GM12878 (cell line): ENCODE data around the gene TAF11L2. TPM values are rescaled to one million over a fixed set of nuclear protein-coding genes. Genes with fewer than 3 reads are reported as not detected.

ENCODE experiments used
- ATAC-seq: fragments of 200-7000 bp; cut with Tn5 transposase; 3 replicates; pipeline ENCODE4 v1.9.1; 2020; ENCODE audit warnings: mild to moderate bottlenecking, moderate library complexity
- BruUV-seq: library from RNA; stranded (reverse); fragments of 400-500 nt; replicated peaks from 2 replicates; lab custom pipeline; 2021; lab: Mats Ljungman, UMichigan
- CTCF ChIA-PET: fragments of 300-600 bp; sonication (Branson Sonifier 250); formaldehyde crosslinking; extraction: SDS; loops from one replicate; lab custom pipeline; 2021; ENCODE audit warnings: inconsistent platforms; lab: Yijun Ruan, JAX
- POLR2A ChIA-PET: fragments of 350-600 bp; formaldehyde crosslinking; extraction: SDS; loops from one replicate; lab custom pipeline; 2021; ENCODE audit warnings: inconsistent platforms; lab: Charles Lee
- RAD21 ChIA-PET: fragments of 300-600 bp; sonication (Branson Sonifier 250); formaldehyde crosslinking; loops from one replicate; lab custom pipeline; 2023; ENCODE audit warnings: antibody characterized with exemption; ENCODE audit not compliant: unreplicated experiment; lab: Charles Lee
- SMC1A ChIA-PET: fragments of 300-600 bp; sonication (Branson Sonifier 250); formaldehyde crosslinking; loops from one replicate; lab custom pipeline; 2023; ENCODE audit not compliant: unreplicated experiment, uncharacterized antibody; lab: Charles Lee
- DNase-seq: peaks from one replicate; pipeline ENCODE4 v3.0.0-alpha.2; 2011; ENCODE audit warnings: low read depth, low spot score
- FAIRE-seq: peaks from 3 replicates; lab custom pipeline; 2011; peaks lifted over from hg19 to GRCh38; lab: Jason Lieb, UNC
- H2AFZ ChIP-seq: 2 replicates; pipeline ENCODE4 v1.6.0; 2011; ENCODE audit warnings: low read depth, low read length, control low read depth; ENCODE audit not compliant: control insufficient read depth
- H3K27ac ChIP-seq: 2 replicates; pipeline ENCODE4 v1.5.1; 2011; ENCODE audit warnings: control low read depth; ENCODE audit not compliant: control insufficient read depth, insufficient read depth
- H3K27me3 ChIP-seq, 2 experiments: replicated peaks in 1 of 2; 2 replicates each; pipeline versions ENCODE4 v1.6.0 to v1.6.1; 2011; ENCODE audit warnings: low read length in 1 of 2; ENCODE audit not compliant: control insufficient read depth in 2 of 2, insufficient read depth in 2 of 2
- H3K36me3 ChIP-seq, 2 experiments: 2 replicates each; pipeline ENCODE4 v1.5.1; 2011; ENCODE audit warnings: low read length in 1 of 2; ENCODE audit not compliant: control insufficient read depth in 2 of 2, insufficient read depth in 2 of 2
- H3K4me1 ChIP-seq: 2 replicates; pipeline ENCODE4 v1.6.1; 2011; ENCODE audit warnings: mild to moderate bottlenecking, low read length, moderate library complexity, mixed read lengths; ENCODE audit not compliant: control insufficient read depth, insufficient read depth
- H3K4me2 ChIP-seq: 2 replicates; pipeline ENCODE4 v1.6.0; 2011; ENCODE audit warnings: control low read depth; ENCODE audit not compliant: control insufficient read depth, insufficient read depth
- H3K4me3 ChIP-seq: fragments of 200-600 bp; sonication (generic); 2 replicates; pipeline ENCODE4 v1.5.1; 2016
- H3K79me2 ChIP-seq: 2 replicates; pipeline ENCODE4 v1.6.0; 2011; ENCODE audit warnings: low read length; ENCODE audit not compliant: control insufficient read depth, insufficient read depth
- H3K9ac ChIP-seq: 2 replicates; pipeline ENCODE4 v1.8.0; 2011; ENCODE audit warnings: low read length, control low read depth, mixed read lengths; ENCODE audit not compliant: control insufficient read depth, insufficient read depth
- H3K9me3 ChIP-seq: replicated peaks from 3 replicates; pipeline ENCODE4 v1.5.1; 2011; ENCODE audit warnings: mild to moderate bottlenecking, low read length; ENCODE audit not compliant: control insufficient read depth, insufficient read depth
- H4K20me1 ChIP-seq: 2 replicates; pipeline ENCODE4 v1.6.0; 2011; ENCODE audit not compliant: control insufficient read depth, insufficient read depth
- ASH2L ChIP-seq: fragments of 300-600, 200-600 bp; sonication (generic); IDR thresholded peaks from 2 replicates; pipeline ENCODE4 v1.6.1; 2017; ENCODE audit warnings: low read depth, mild to moderate bottlenecking, borderline replicate concordance
- BCL11A ChIP-seq: IDR thresholded peaks from 2 replicates; pipeline ENCODE4 v1.6.1; 2011; ENCODE audit warnings: low read depth, low read length
- BRCA1 ChIP-seq: IDR thresholded peaks from 2 replicates; pipeline ENCODE4 v1.6.1; 2011; ENCODE audit warnings: low read depth, low read length, improper control_type of control experiment
- CEBPB ChIP-seq, 2 experiments: fragments of 150-350 bp in 1 of 2; IDR thresholded peaks; 2 replicates each; pipeline ENCODE4 v1.6.1; 2012 to 2014; ENCODE audit warnings: low read depth in 2 of 2, low read length in 2 of 2, borderline replicate concordance in 1 of 2, inconsistent platforms in 1 of 2
- E2F4 ChIP-seq: IDR thresholded peaks from 2 replicates; pipeline ENCODE4 v1.6.1; 2012; ENCODE audit warnings: low read depth, low read length, improper control_type of control experiment
- HDGF ChIP-seq: fragments of 450-650 bp; IDR thresholded peaks from 2 replicates; pipeline ENCODE4 v1.6.1; 2016; ENCODE audit warnings: antibody characterized with exemption
- HSF1 ChIP-seq: fragments of 150-350 bp; IDR thresholded peaks from 2 replicates; pipeline ENCODE4 v1.6.1; 2014; ENCODE audit warnings: mild to moderate bottlenecking, low read depth, low read length
- IKZF2 ChIP-seq, 2 experiments: fragments of 450-650 bp; IDR thresholded peaks; 2 replicates each; pipeline ENCODE4 v1.6.1; 2017; ENCODE audit warnings: mild to moderate bottlenecking in 2 of 2, moderate library complexity in 2 of 2
- JUND ChIP-seq: IDR thresholded peaks from 2 replicates; pipeline ENCODE4 v1.6.1; 2012; ENCODE audit warnings: low read depth, mild to moderate bottlenecking, low read length, improper control_type of control experiment, moderate library complexity
- NFIC ChIP-seq: IDR thresholded peaks from 2 replicates; pipeline ENCODE4 v1.6.1; 2012; ENCODE audit warnings: low read depth, mild to moderate bottlenecking, inconsistent platforms, low read length, moderate library complexity
- NFYB ChIP-seq: IDR thresholded peaks from 2 replicates; pipeline ENCODE4 v1.6.1; 2011; ENCODE audit warnings: low read depth, mild to moderate bottlenecking, low read length, improper control_type of control experiment, moderate library complexity; ENCODE audit not compliant: insufficient read depth
- POLR2AphosphoS2 ChIP-seq: IDR thresholded peaks from 2 replicates; pipeline ENCODE4 v1.6.1; 2011; ENCODE audit warnings: low read depth, mild to moderate bottlenecking, low read length, improper control_type of control experiment, moderate library complexity
- SMARCA5 ChIP-seq: fragments of 450-650 bp; IDR thresholded peaks from 2 replicates; pipeline ENCODE4 v1.6.1; 2017; ENCODE audit warnings: mild to moderate bottlenecking
- SMC3 ChIP-seq: IDR thresholded peaks from 2 replicates; pipeline ENCODE4 v1.6.1; 2011; ENCODE audit warnings: low read length, improper control_type of control experiment, borderline replicate concordance
- SPI1 ChIP-seq: IDR thresholded peaks from 2 replicates; pipeline ENCODE4 v1.6.1; 2011; ENCODE audit warnings: low read depth, mild to moderate bottlenecking, low read length, moderate library complexity, borderline replicate concordance; ENCODE audit not compliant: insufficient read depth
- STAT1 ChIP-seq: fragments of 450-650 bp; conservative IDR thresholded peaks from 2 replicates; pipeline ENCODE4 v1.6.1; 2014; ENCODE audit warnings: antibody characterized with exemption, mild to moderate bottlenecking
- TCF12 ChIP-seq: IDR thresholded peaks from 2 replicates; pipeline ENCODE4 v1.6.1; 2011; ENCODE audit warnings: low read depth, mild to moderate bottlenecking, low read length
- TCF3 ChIP-seq: IDR thresholded peaks from 2 replicates; pipeline ENCODE4 v1.6.1; 2012; ENCODE audit warnings: low read depth, mild to moderate bottlenecking, low read length, borderline replicate concordance; ENCODE audit not compliant: insufficient read depth
- YBX1 ChIP-seq: fragments of 450-650 bp; IDR thresholded peaks from 2 replicates; pipeline ENCODE4 v1.6.1; 2016; ENCODE audit warnings: antibody characterized with exemption
- WGBS: methylation state at CpG from one replicate; pipeline ENCODE4 v1.1.6; 2016; ENCODE audit warnings: low lambda C conversion rate; ENCODE audit not compliant: insufficient replicate concordance, insufficient coverage; ENCODE audit errors: missing lambda C conversion rate; 5-methylcytosine and 5-hydroxymethylcytosine counted together
- in situ Hi-C: fragments of 300-500 bp; cut with MboI; formaldehyde crosslinking; loops from 9 replicates; pipeline ENCODE4 v1.14.3; 2018; ENCODE audit warnings: mixed read lengths
- intact Hi-C: fragments of 100-400 bp; cut with micrococcal nuclease; formaldehyde crosslinking; loops from one replicate; pipeline ENCODE4 v1.14.2; 2022; ENCODE audit not compliant: unreplicated experiment
- polyA plus RNA-seq, 11 experiments: library from polyadenylated mRNA; depleted of rRNA in 4 of 11; unstranded in 6 of 11; stranded (reverse) in 5 of 11; fragments of >200 nt; fragmentation: Nextera tagmentation in 4 of 11; fragmentation: Illumina TruSeq in 1 of 11; extraction: Ambion mirVana in 4 of 11; extraction: Trizol in 1 of 11; gene quantifications; 1 replicate in 1 of 11; 2 replicates in 10 of 11; pipeline versions ENCODE4 v1.2.1 to v1.2.3, GENCODE V29; 2011 to 2016; ENCODE audit warnings: inconsistent platforms in 2 of 11, missing spikeins in 2 of 11, low read depth in 1 of 11
- total RNA-seq, 4 experiments: library from RNA; depleted of rRNA in 3 of 4; stranded (reverse); fragments of >200 nt in 3 of 4; fragmentation: Illumina TruSeq in 1 of 4; extraction: Trizol in 1 of 4; gene quantifications; 2 replicates each; pipeline versions ENCODE4 v1.2.1 to v1.2.3, GENCODE V29; 2013 to 2021

TAF11L2 gene
- total and polyA plus RNA-seq, 10 of the 15 experiments (the other 5 are each of a cell fraction or from before 2014, with no cell fraction given), result not detected

GRCh38 chr5:17463653-17464052 is 34.4 kb upstream of the TAF11L2 start:
- no peak overlapping the region for H2AFZ ChIP-seq
- WGBS, result 46% methylated on average over 5 of the region's 5 CpGs
- TF ChIP-seq SPI1 (no peak), NFIC (no peak), E2F4 (no peak), STAT1 (no peak), HSF1 (no peak), POLR2AphosphoS2 (no peak), IKZF2 (IDR thresholded peaks at IDR 0.05) (no peak), SMC3 (no peak), ASH2L (no peak), CEBPB (IDR thresholded peaks at IDR 0.05; ENCODE audit: borderline replicate concordance in 1 of 2, low read depth in 2 of 2, low read length in 2 of 2) (no peak), YBX1 (no peak), TCF3 (no peak), JUND (no peak), TCF12 (no peak), SMARCA5 (no peak), NFYB (no peak), BRCA1 (no peak), BCL11A (no peak), HDGF (no peak)
- RAD21 ChIA-PET, result no interaction called here
- no peak overlapping the region for H3K9ac ChIP-seq
- intact Hi-C loops, result no loop called here
- no peak overlapping the region for H3K27ac ChIP-seq
- H3K27me3 ChIP-seq, result no peaks in the 10 kb centered on the region
- H3K4me2 ChIP-seq, result no peak overlapping the region
- no peaks in the 10 kb centered on the region for H4K20me1 ChIP-seq
- in situ Hi-C loops, result no loop called here
- POLR2A ChIA-PET, result no interaction called here
- SMC1A ChIA-PET, result no interaction called here
- BruUV-seq, result no TSS peak
- CTCF ChIA-PET, result no interaction called here
- ATAC-seq (no peak), FAIRE-seq (no peak), DNase-seq (no peak)
- no peaks in the 10 kb centered on the region for H3K4me1 ChIP-seq
- H3K4me3 ChIP-seq, result no peak overlapping the region
- no peaks in the 10 kb centered on the region for H3K36me3 ChIP-seq
- no peaks in the 10 kb centered on the region for H3K79me2 ChIP-seq
- H3K9me3 ChIP-seq, result no peaks in the 10 kb centered on the region; the same call in 2 of the 3 replicates
